HL-60 (cell line): Measurements from ENCODE around the gene NR2C1.
"Not testable (repeated sequence)": the region's sequence is repeated elsewhere in the genome, so short reads cannot be mapped to it uniquely, and the experiment has no call there.

Experiments used
- POLR2AphosphoS5 ChIP-seq: IDR thresholded peaks from 2 replicates; pipeline ENCODE4 v1.6.1; 2012; ENCODE audit warnings: low read depth
- REST ChIP-seq: IDR thresholded peaks from 2 replicates; pipeline ENCODE4 v1.6.1; 2012; ENCODE audit warnings: low read depth; ENCODE audit not compliant: insufficient replicate concordance
- TF ChIP-seq, protein P1 (sequence below): IDR thresholded peaks from one replicate; pipeline ENCODE4 v1.5.1; 2011; ENCODE audit warnings: low read length, control low read depth, inconsistent platforms; ENCODE audit not compliant: insufficient read depth

- TF ChIP-seq, protein P1, sequence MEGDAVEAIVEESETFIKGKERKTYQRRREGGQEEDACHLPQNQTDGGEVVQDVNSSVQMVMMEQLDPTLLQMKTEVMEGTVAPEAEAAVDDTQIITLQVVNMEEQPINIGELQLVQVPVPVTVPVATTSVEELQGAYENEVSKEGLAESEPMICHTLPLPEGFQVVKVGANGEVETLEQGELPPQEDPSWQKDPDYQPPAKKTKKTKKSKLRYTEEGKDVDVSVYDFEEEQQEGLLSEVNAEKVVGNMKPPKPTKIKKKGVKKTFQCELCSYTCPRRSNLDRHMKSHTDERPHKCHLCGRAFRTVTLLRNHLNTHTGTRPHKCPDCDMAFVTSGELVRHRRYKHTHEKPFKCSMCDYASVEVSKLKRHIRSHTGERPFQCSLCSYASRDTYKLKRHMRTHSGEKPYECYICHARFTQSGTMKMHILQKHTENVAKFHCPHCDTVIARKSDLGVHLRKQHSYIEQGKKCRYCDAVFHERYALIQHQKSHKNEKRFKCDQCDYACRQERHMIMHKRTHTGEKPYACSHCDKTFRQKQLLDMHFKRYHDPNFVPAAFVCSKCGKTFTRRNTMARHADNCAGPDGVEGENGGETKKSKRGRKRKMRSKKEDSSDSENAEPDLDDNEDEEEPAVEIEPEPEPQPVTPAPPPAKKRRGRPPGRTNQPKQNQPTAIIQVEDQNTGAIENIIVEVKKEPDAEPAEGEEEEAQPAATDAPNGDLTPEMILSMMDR: not testable (repeated sequence)
- TF ChIP-seq REST, POLR2AphosphoS5: not testable (repeated sequence)
Observed at GRCh38 chr12:95101957-95102356, 28.5 kb upstream of the NR2C1 start.
